Gastroesophageal sphincter (tissue), 4 donors: Measurements from ENCODE around the gene FAM234A. TPM values are rescaled to one million over a fixed set of nuclear protein-coding genes. Genes with fewer than 3 reads are reported as not detected.

Source experiments
- ATAC-seq: fragments of 150-250 bp; one replicate; pipeline ENCODE4 v1.9.1; 2016; ENCODE audit warnings: mild to moderate bottlenecking, moderate library complexity
- H3K27ac ChIP-seq, 4 donors: fragments of 200-600 bp; sonication (generic) in 3 of 4; 1 replicate in 3 of 4; 2 replicates in 1 of 4; pipeline ENCODE4 v1.5.1; 2016 to 2019
- H3K27me3 ChIP-seq: fragments of 200-600 bp; sonication (generic); one replicate; pipeline ENCODE4 v1.5.1; 2019
- H3K36me3 ChIP-seq, 2 donors: fragments of 200-600 bp; sonication (generic); one replicate each; pipeline ENCODE4 v1.5.1; 2019; ENCODE audit warnings: control low read depth in 1 of 2
- H3K4me1 ChIP-seq, 3 donors: fragments of 200-600 bp; sonication (generic); 1 replicate in 2 of 3; 2 replicates in 1 of 3; pipeline ENCODE4 v1.5.1; 2016 to 2019; ENCODE audit warnings: control low read depth in 2 of 3
- H3K4me3 ChIP-seq, 2 donors: fragments of 200-600 bp; sonication (generic); one replicate each; pipeline ENCODE4 v1.5.1; 2019; ENCODE audit warnings: mild to moderate bottlenecking in 1 of 2, moderate library complexity in 1 of 2
- H3K9me3 ChIP-seq, 3 donors: fragments of 200-600 bp; sonication (generic); one replicate each; pipeline ENCODE4 v1.5.1; 2017 to 2019; ENCODE audit warnings: control low read depth in 2 of 3
- EP300 ChIP-seq: sonication (generic); formaldehyde crosslinking; IDR thresholded peaks from one replicate; pipeline ENCODE4 v1.6.1; 2017; ENCODE audit warnings: antibody characterized with exemption, mild to moderate bottlenecking
- POLR2A ChIP-seq, 2 donors: fragments of 450-650 bp; IDR thresholded peaks; one replicate each; pipeline ENCODE4 v1.6.1; 2017; ENCODE audit warnings: antibody characterized with exemption in 2 of 2, mild to moderate bottlenecking in 2 of 2, moderate library complexity in 1 of 2
- POLR2AphosphoS5 ChIP-seq: sonication (generic); formaldehyde crosslinking; IDR thresholded peaks from one replicate; pipeline ENCODE4 v1.6.1; 2017; ENCODE audit warnings: antibody characterized with exemption
- WGBS, 2 donors: methylation state at CpG; one replicate each; pipeline ENCODE4 v1.1.5; 2018; ENCODE audit warnings: low coverage in 1 of 2; 5-methylcytosine and 5-hydroxymethylcytosine counted together
- total RNA-seq, 4 donors: library from RNA; depleted of rRNA; stranded (reverse); fragments of >200 nt; gene quantifications; one replicate each; pipeline ENCODE4 v1.1.0, GENCODE V29; 2016
- TF ChIP-seq, protein P1 (sequence below), 4 experiments: fragments of 200-600 bp in 2 of 4; fragments of 450-650 bp in 2 of 4; sonication (generic) in 1 of 4; IDR thresholded peaks; one replicate each; pipeline ENCODE4 v1.5.1; 2017 to 2019; ENCODE audit warnings: antibody characterized with exemption in 4 of 4, mild to moderate bottlenecking in 2 of 4, moderate library complexity in 2 of 4

Gene FAM234A
- total RNA-seq, 4 donors from 2014 or later = 54.5 to 123 (median 93.2) TPM

DNA sequence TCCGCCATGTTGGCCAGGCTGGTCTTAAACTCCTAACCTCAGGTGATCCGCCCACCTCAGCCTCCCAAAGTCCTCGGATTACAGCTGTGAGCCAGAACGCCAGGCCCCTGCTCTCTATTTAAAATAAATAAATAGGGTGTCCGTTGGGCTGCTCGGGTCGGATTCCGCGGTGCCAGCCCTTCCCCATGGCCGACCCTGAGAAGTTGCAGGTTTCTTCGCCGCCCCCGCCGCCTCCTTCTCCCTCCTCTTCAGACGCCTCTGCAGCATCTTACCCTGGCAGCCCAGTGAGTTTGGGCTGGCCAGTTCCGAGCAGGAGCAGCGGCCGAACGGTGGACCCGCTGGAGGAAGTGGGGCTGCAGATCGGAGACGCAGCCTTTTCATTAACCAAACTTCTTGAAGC, 3.7 kb upstream of the FAM234A start:
- Histone ChIP-seq H3K27me3 (no peaks in the 10 kb centered on the region), H3K4me1 (peaks cover 0 to 48% (median 16%) of the 10 kb centered on the region in 3 donors), H3K9me3 (no peaks in the 10 kb centered on the region), H3K27ac (no peak overlapping the region), H3K4me3 (no peak overlapping the region), H3K36me3 (peaks cover 0 to 19% of the 10 kb centered on the region in 2 donors)
- TF ChIP-seq, protein P1, sequence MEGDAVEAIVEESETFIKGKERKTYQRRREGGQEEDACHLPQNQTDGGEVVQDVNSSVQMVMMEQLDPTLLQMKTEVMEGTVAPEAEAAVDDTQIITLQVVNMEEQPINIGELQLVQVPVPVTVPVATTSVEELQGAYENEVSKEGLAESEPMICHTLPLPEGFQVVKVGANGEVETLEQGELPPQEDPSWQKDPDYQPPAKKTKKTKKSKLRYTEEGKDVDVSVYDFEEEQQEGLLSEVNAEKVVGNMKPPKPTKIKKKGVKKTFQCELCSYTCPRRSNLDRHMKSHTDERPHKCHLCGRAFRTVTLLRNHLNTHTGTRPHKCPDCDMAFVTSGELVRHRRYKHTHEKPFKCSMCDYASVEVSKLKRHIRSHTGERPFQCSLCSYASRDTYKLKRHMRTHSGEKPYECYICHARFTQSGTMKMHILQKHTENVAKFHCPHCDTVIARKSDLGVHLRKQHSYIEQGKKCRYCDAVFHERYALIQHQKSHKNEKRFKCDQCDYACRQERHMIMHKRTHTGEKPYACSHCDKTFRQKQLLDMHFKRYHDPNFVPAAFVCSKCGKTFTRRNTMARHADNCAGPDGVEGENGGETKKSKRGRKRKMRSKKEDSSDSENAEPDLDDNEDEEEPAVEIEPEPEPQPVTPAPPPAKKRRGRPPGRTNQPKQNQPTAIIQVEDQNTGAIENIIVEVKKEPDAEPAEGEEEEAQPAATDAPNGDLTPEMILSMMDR (IDR thresholded peaks at IDR 0.05) = no peak
- no peak for TF ChIP-seq POLR2AphosphoS5
- no peak for TF ChIP-seq POLR2A (IDR thresholded peaks at IDR 0.05)
- TF ChIP-seq EP300 = no peak
- whole genome bisulfite sequencing, 2 donors = 44 to 63% methylated on average over 9 to 11 of the region's 22 CpGs
- ATAC-seq = no peak

DNA sequence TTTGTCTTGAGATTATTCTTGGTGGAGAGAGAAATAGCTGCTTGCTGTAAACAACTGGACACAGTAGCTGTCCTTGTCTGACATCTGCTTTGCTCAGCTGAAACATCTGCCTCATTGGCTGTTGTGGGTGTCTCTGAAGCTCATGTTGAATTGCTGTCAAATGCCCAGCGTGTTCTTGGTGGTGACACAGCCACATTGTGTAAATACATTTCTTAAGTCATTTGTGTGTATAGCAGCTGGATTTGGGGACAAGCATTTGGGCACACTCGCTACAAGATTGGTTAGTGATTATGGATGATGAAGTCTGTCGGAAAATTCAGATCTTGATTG, 5.3 kb downstream of the FAM234A start:
- Histone ChIP-seq H3K36me3 (no peaks in the 10 kb centered on the region), H3K9me3 (no peaks in the 10 kb centered on the region), H3K27ac (peak overlapping the region in 2 of 4 donors; percentile 32 to 60), H3K27me3 (no peaks in the 10 kb centered on the region), H3K4me1 (peaks cover 0 to 59% (median 8%) of the 10 kb centered on the region in 3 donors), H3K4me3 (no peak overlapping the region)
- TF ChIP-seq POLR2AphosphoS5 = no peak
- TF ChIP-seq, protein P1 (IDR thresholded peaks at IDR 0.05) = no peak
- TF ChIP-seq POLR2A (IDR thresholded peaks at IDR 0.05) = no peak
- WGBS, 2 donors = 66 to 67% methylated on average over 3 of the region's 3 CpGs
- no peak for ATAC-seq

DNA sequence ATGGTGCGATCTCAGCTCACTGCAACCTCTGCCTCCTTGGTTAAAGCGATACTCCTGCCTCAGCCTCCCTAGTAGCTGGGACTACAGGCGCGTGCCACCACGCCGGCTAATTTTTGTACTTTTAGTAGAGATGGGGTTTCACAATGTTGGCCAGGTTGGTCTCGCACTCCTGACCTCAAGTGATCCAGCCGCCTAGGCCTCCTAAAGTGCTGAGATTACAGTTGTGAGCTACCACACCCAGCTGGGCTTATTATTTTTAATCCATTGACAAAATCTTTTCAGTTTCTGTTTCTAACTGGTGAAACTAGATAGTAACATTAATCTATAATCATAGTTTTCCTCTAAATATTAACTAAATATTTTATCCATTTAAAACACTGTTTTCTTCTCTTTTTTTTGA, 5.9 kb downstream of the FAM234A start:
- peak overlapping the region in 2 of 4 donors; percentile 32 to 60 for H3K27ac ChIP-seq
- 85 to 100% methylated on average over 1 to 6 of the region's 8 CpGs for WGBS, 2 donors
- no peaks in the 10 kb centered on the region for H3K36me3 ChIP-seq
- no peak for ATAC-seq
- H3K9me3 ChIP-seq = no peaks in the 10 kb centered on the region
- H3K4me3 ChIP-seq = no peak overlapping the region
- H3K27me3 ChIP-seq = no peaks in the 10 kb centered on the region
- TF ChIP-seq POLR2AphosphoS5 = no peak
- TF ChIP-seq, protein P1 (IDR thresholded peaks at IDR 0.05) = no peak
- TF ChIP-seq EP300 = no peak
- TF ChIP-seq POLR2A (IDR thresholded peaks at IDR 0.05) = no peak
- H3K4me1 ChIP-seq = peaks cover 0 to 54% (median 7%) of the 10 kb centered on the region in 3 donors

DNA sequence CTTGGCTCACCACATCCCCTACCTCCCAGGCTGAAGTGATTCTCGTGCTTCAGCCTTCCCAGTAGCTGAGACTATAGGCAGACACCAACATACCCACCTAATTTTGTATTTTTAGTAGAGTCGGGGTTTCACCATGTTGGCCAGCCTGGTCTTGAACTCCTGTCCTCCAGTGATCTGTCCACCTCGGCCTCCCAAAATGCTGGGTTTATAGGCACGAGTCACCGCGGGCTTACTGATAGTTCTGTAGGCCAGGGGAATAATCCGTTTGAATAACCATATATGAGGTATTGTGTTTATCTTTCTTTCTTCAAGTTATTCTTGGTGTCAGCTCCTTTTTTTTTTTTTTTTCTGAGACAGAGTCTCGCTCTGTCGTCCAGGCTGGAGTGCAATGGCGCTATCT, 7.7 kb downstream of the FAM234A start:
- no peak for ATAC-seq

DNA sequence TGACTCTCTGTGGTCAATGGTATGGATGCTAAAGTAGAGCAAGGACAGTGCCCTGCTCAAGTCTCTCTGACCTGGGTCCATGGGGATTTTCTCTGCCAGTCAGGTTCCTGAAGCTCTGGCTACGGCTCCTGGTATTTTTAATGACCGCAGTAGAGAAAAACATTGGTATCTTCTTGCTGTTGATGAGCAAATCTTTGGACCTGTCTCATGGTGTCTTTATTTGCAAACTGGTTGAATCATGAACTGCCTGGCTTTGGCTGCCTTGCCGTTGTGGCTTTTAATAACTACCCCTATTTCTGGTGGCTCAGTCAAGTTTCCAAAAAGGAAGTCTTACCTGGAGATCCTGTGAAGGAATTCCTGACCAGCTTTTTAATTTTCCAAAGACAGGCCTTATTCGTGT, 8.7 kb downstream of the FAM234A start:
- Histone ChIP-seq H3K36me3 (peaks cover 0 to 12% of the 10 kb centered on the region in 2 donors), H3K27me3 (no peaks in the 10 kb centered on the region), H3K9me3 (no peaks in the 10 kb centered on the region), H3K27ac (peak overlapping the region in 1 of 4 donors; percentile 23), H3K4me1 (peaks cover 0 to 42% (median 0%) of the 10 kb centered on the region in 3 donors), H3K4me3 (no peak overlapping the region)
- no peak for ATAC-seq
- WGBS, 2 donors = 67 to 83% methylated on average over 1 to 4 of the region's 4 CpGs
- TF ChIP-seq POLR2AphosphoS5 (no peak), EP300 (no peak), POLR2A (IDR thresholded peaks at IDR 0.05) (no peak)
- TF ChIP-seq, protein P1 (IDR thresholded peaks at IDR 0.05) = no peak

More for the DNA sequence above, 7.7 kb downstream of the FAM234A start:
- no peaks in the 10 kb centered on the region for H3K27me3 ChIP-seq
- peak overlapping the region in 3 of 4 donors; percentile 48 to 55 (median 53) for H3K27ac ChIP-seq
- H3K4me1 ChIP-seq = peaks cover 0 to 42% (median 0%) of the 10 kb centered on the region in 3 donors
- 32 to 77% methylated on average over 7 to 10 of the region's 10 CpGs for WGBS, 2 donors
- TF ChIP-seq, protein P1 (IDR thresholded peaks at IDR 0.05) = no peak
- TF ChIP-seq POLR2A (IDR thresholded peaks at IDR 0.05) (no peak), EP300 (no peak), POLR2AphosphoS5 (no peak)
- no peaks in the 10 kb centered on the region for H3K9me3 ChIP-seq
- peaks cover 0 to 2% of the 10 kb centered on the region in 2 donors for H3K36me3 ChIP-seq
- H3K4me3 ChIP-seq = no peak overlapping the region
